HCT116 (cell line): Measurements from ENCODE around the gene KTI12. TPM values are rescaled to one million over a fixed set of nuclear protein-coding genes. Genes with fewer than 3 reads are reported as not detected.

Source experiments
- ATAC-seq: fragments of 200-7000 bp; cut with Tn5 transposase; 2 replicates; pipeline ENCODE4 v1.9.1; 2020; ENCODE audit warnings: mild to moderate bottlenecking, moderate library complexity
- BruUV-seq: library from RNA; stranded (reverse); fragments of 400-500 nt; replicated peaks from 2 replicates; lab custom pipeline; 2021; lab: Mats Ljungman, UMichigan
- CTCF ChIA-PET: fragments of 300-600 bp; sonication (Branson Sonifier 250); formaldehyde crosslinking; loops from one replicate; lab custom pipeline; 2021; ENCODE audit warnings: antibody characterized with exemption; lab: Charles Lee
- POLR2A ChIA-PET: fragments of 300-600, 350-600 bp; sonication (Branson Sonifier 250); formaldehyde crosslinking; loops from one replicate; lab custom pipeline; 2021; ENCODE audit warnings: antibody characterized with exemption; lab: Charles Lee
- RAD21 ChIA-PET, 2 experiments: fragments of 300-600 bp; sonication (Branson Sonifier 250); formaldehyde crosslinking; loops; one replicate each; lab custom pipeline; 2023; ENCODE audit warnings: low total read pairs in 2 of 2; ENCODE audit not compliant: uncharacterized antibody in 2 of 2, unreplicated experiment in 2 of 2, low non-redundant PET in 1 of 2; lab: Charles Lee
- DNase-seq: peaks from one replicate; pipeline ENCODE4 v3.0.0-alpha.2; 2010; ENCODE audit warnings: low read depth, low spot score
- H2AFZ ChIP-seq: fragments of 200-600 bp; shearing (Covaris generic), sonication (generic); 2 replicates; pipeline ENCODE4 v1.6.1; 2017; ENCODE audit warnings: low read depth, mixed run types, mixed read lengths, antibody characterized with exemption, low read length; ENCODE audit not compliant: poor library complexity, severe bottlenecking
- H3K27ac ChIP-seq: 2 replicates; pipeline ENCODE4 v1.5.1; 2012; ENCODE audit warnings: low read depth, low read length
- H3K27me3 ChIP-seq: fragments of 200-600 bp; sonication (generic); 2 replicates; pipeline ENCODE4 v1.6.1; 2016; ENCODE audit warnings: mixed run types, low read length, mixed read lengths; ENCODE audit not compliant: insufficient read depth
- H3K36me3 ChIP-seq, 2 experiments: fragments of 200-500 bp in 1 of 2; fragments of 200-600 bp in 1 of 2; sonication (Bioruptor generic) in 1 of 2; sonication (generic) in 1 of 2; 2 replicates each; pipeline versions ENCODE4 v1.5.1 to v1.6.1; 2014 to 2016; ENCODE audit warnings: low read length in 2 of 2, inconsistent platforms in 1 of 2, mixed read lengths in 1 of 2, mixed run types in 1 of 2; ENCODE audit not compliant: insufficient read depth in 2 of 2, control insufficient read depth in 1 of 2
- H3K4me1 ChIP-seq, 2 experiments: fragments of 200-600 bp in 1 of 2; sonication (generic) in 1 of 2; 2 replicates each; pipeline versions ENCODE4 v1.5.1 to v1.6.1; 2012 to 2017; ENCODE audit warnings: low read length in 2 of 2, inconsistent platforms in 1 of 2, mild to moderate bottlenecking in 1 of 2, mixed read lengths in 1 of 2, mixed run types in 1 of 2, moderate library complexity in 1 of 2; ENCODE audit not compliant: insufficient read depth in 2 of 2, control insufficient read depth in 1 of 2
- H3K4me2 ChIP-seq: fragments of 200-600 bp; sonication (generic); 2 replicates; pipeline ENCODE4 v1.6.1; 2017; ENCODE audit warnings: mixed run types, low read length, mixed read lengths
- H3K4me3 ChIP-seq, 2 experiments: fragments of 200-600 bp in 1 of 2; sonication (generic) in 1 of 2; replicated peaks in 1 of 2; 2 replicates each; pipeline ENCODE4 v1.5.1; 2011 to 2016; ENCODE audit warnings: low read length in 2 of 2, control low read depth in 1 of 2, low read depth in 1 of 2, mild to moderate bottlenecking in 1 of 2, mixed read lengths in 1 of 2, mixed run types in 1 of 2
- H3K79me2 ChIP-seq: fragments of 200-600 bp; sonication (generic); 2 replicates; pipeline ENCODE4 v1.6.1; 2017; ENCODE audit warnings: mild to moderate bottlenecking, mixed run types, low read length, moderate library complexity, mixed read lengths; ENCODE audit not compliant: insufficient read depth
- H3K9ac ChIP-seq: fragments of 200-600 bp; sonication (generic); 2 replicates; pipeline ENCODE4 v1.6.1; 2016; ENCODE audit warnings: low read length, mixed read lengths
- H3K9me2 ChIP-seq: fragments of 200-600 bp; sonication (generic), shearing (Covaris generic); 2 replicates; pipeline ENCODE4 v1.6.1; 2017; ENCODE audit warnings: mixed run types, mild to moderate bottlenecking, moderate library complexity; ENCODE audit not compliant: insufficient read depth
- H3K9me3 ChIP-seq, 2 experiments: fragments of 200-500 bp in 1 of 2; fragments of 200-600 bp in 1 of 2; sonication (Bioruptor generic) in 1 of 2; sonication (generic) in 1 of 2; 2 replicates each; pipeline ENCODE4 v1.6.1; 2014 to 2017; ENCODE audit warnings: low read length in 2 of 2, mixed read lengths in 2 of 2, inconsistent platforms in 1 of 2, low read depth in 1 of 2, mild to moderate bottlenecking in 1 of 2, mixed run types in 1 of 2, moderate library complexity in 1 of 2; ENCODE audit not compliant: control insufficient read depth in 1 of 2, insufficient read depth in 1 of 2
- H4K20me1 ChIP-seq: fragments of 200-600 bp; sonication (generic), shearing (Covaris generic); 2 replicates; pipeline ENCODE4 v1.6.1; 2017; ENCODE audit warnings: mixed run types, mild to moderate bottlenecking, moderate library complexity; ENCODE audit not compliant: insufficient read depth
- ATF3 ChIP-seq: IDR thresholded peaks from 2 replicates; pipeline ENCODE4 v1.6.1; 2012
- CBX3 ChIP-seq: IDR thresholded peaks from 2 replicates; pipeline ENCODE4 v1.6.1; 2012; ENCODE audit warnings: low read depth
- CEBPB ChIP-seq: IDR thresholded peaks from 2 replicates; pipeline ENCODE4 v1.6.1; 2012; ENCODE audit warnings: low read depth
- CTCF ChIP-seq, 3 experiments: fragments of 200-600 bp in 1 of 3; sonication (generic) in 1 of 3; IDR thresholded peaks in 2 of 3; conservative IDR thresholded peaks in 1 of 3; 2 replicates each; pipeline ENCODE4 v1.5.1; 2012 to 2017; ENCODE audit warnings: low read depth in 2 of 3, low read length in 2 of 3, antibody characterized with exemption in 1 of 3, borderline replicate concordance in 1 of 3, control low read depth in 1 of 3, mild to moderate bottlenecking in 1 of 3, mixed read lengths in 1 of 3, mixed run types in 1 of 3, moderate library complexity in 1 of 3; ENCODE audit not compliant: insufficient read depth in 1 of 3
- EGR1 ChIP-seq: IDR thresholded peaks from 2 replicates; pipeline ENCODE4 v1.6.1; 2012; ENCODE audit warnings: low read depth
- EZH2 ChIP-seq: fragments of 200-600 bp; sonication (generic); IDR thresholded peaks from 2 replicates; pipeline ENCODE4 v1.6.1; 2017; ENCODE audit warnings: antibody characterized with exemption, mixed run types
- EZH2phosphoT487 ChIP-seq: fragments of 200-600 bp; IDR thresholded peaks from 2 replicates; pipeline ENCODE4 v1.6.1; 2018; ENCODE audit warnings: antibody characterized with exemption, borderline replicate concordance
- FOSL1 ChIP-seq: IDR thresholded peaks from 2 replicates; pipeline ENCODE4 v1.6.1; 2012; ENCODE audit warnings: low read depth
- JUND ChIP-seq: IDR thresholded peaks from 2 replicates; pipeline ENCODE4 v1.6.1; 2012
- POLR2A ChIP-seq: IDR thresholded peaks from 2 replicates; pipeline ENCODE4 v1.7.0; 2011; ENCODE audit warnings: borderline replicate concordance; ENCODE audit not compliant: insufficient read depth, insufficient read length; ENCODE audit errors: extremely low read depth
- POLR2AphosphoS5 ChIP-seq: IDR thresholded peaks from 2 replicates; pipeline ENCODE4 v1.6.1; 2011; ENCODE audit warnings: mild to moderate bottlenecking, low read depth, low read length, moderate library complexity
- RAD21 ChIP-seq: IDR thresholded peaks from 2 replicates; pipeline ENCODE4 v1.6.1; 2012; ENCODE audit warnings: low read depth, mild to moderate bottlenecking
- REST ChIP-seq: IDR thresholded peaks from 2 replicates; pipeline ENCODE4 v1.6.1; 2012; ENCODE audit warnings: low read depth
- SIN3A ChIP-seq: IDR thresholded peaks from 2 replicates; pipeline ENCODE4 v1.6.1; 2012; ENCODE audit warnings: low read depth
- SP1 ChIP-seq: IDR thresholded peaks from 2 replicates; pipeline ENCODE4 v1.6.1; 2012; ENCODE audit warnings: low read depth
- SRF ChIP-seq: IDR thresholded peaks from 2 replicates; pipeline ENCODE4 v1.6.1; 2012; ENCODE audit warnings: low read depth
- TCF7L2 ChIP-seq: IDR thresholded peaks from 2 replicates; pipeline ENCODE4 v1.7.0; 2011; ENCODE audit warnings: borderline replicate concordance, inconsistent platforms; ENCODE audit not compliant: insufficient read depth, insufficient read length; ENCODE audit errors: extremely low read depth
- YY1 ChIP-seq: IDR thresholded peaks from 2 replicates; pipeline ENCODE4 v1.6.1; 2011; ENCODE audit warnings: low read length, low read depth, moderate library complexity, mild to moderate bottlenecking; ENCODE audit not compliant: insufficient replicate concordance; ENCODE audit errors: extremely low read depth
- ZFX ChIP-seq: fragments of 450-650 bp; IDR thresholded peaks from 2 replicates; pipeline ENCODE4 v1.6.1; 2017
- intact Hi-C: fragments of 100-400 bp; cut with micrococcal nuclease; formaldehyde crosslinking; loops from 2 replicates; pipeline ENCODE4 v1.10.0; 2022
- total RNA-seq: library from RNA; stranded (reverse); gene quantifications from one replicate; pipeline ENCODE4 v1.2.1, GENCODE V29; 2021; ENCODE audit not compliant: unreplicated experiment

KTI12 gene
- total RNA-seq, 1 experiment from 2014 or later = 8.2 TPM

- POLR2A ChIA-PET = interaction anchor here (1.5 kb wide), 1 partner anchor 21 kb away, joined by 9 read pairs; no protein-coding TSS in a partner anchor
- Histone ChIP-seq H3K9ac (peak within 1 kb of the TSS; percentile 92), H3K27ac (peak within 1 kb of the TSS; percentile 80), H3K9me3 (no peaks in the 10 kb centered on the region), H4K20me1 (no peaks in the 10 kb centered on the region), H3K79me2 (peaks cover 85% of the 10 kb centered on the region), H2AFZ (peak within 1 kb of the TSS; percentile 55), H3K9me2 (no peaks in the 10 kb centered on the region), H3K4me3 (peak within 1 kb of the TSS; percentile 69 to 96), H3K4me2 (peak within 1 kb of the TSS; percentile 87), H3K27me3 (no peaks in the 10 kb centered on the region), H3K4me1 (peaks cover 10 to 31% of the 10 kb centered on the region in 2 experiments), H3K36me3 (peaks cover 11 to 24% of the 10 kb centered on the region in 2 experiments; a peak in 3 of 4 replicates)
- CTCF ChIA-PET = no interaction called here
- no TSS peak for BruUV-seq
- intact Hi-C loops = no loop called here
- RAD21 ChIA-PET = interaction anchor here in 1 of 2 experiments (0.7 kb wide), 1 partner anchor 293 kb away, joined by 3 read pairs; no protein-coding TSS in a partner anchor
- DNase-seq (peak; percentile 83), ATAC-seq (peak; percentile 92)
- TF ChIP-seq TCF7L2 (no peak), REST (no peak), ZFX (peak; percentile 76), CEBPB (no peak), POLR2AphosphoS5 (peak; percentile 89), JUND (no peak), SIN3A (peak; percentile 85), YY1 (peak; percentile 88), POLR2A (peak; percentile 63), EZH2 (no peak), CBX3 (0 out of 2 replicates have a peak, but pooled peaks have one; percentile 39), ATF3 (no peak), CTCF (IDR thresholded peaks at IDR 0.05 in 2 of 3, conservative IDR thresholded peaks at IDR 0.05 in 1 of 3; ENCODE audit: borderline replicate concordance in 1 of 3, insufficient read depth in 1 of 3, low read depth in 2 of 3, low read length in 2 of 3) (no peak), RAD21 (no peak), FOSL1 (no peak), EZH2phosphoT487 (no peak), SP1 (peak; percentile 70), SRF (no peak), EGR1 (peak; percentile 99)
These were observed 22.7 kb upstream of the KTI12 start, which contains the start of gene BTF3L4 for GRCh38 chr1:52056163-52056936. BTF3L4 (plus strand) TSS chr1:52056295; CDS start chr1:52059848, 3,553 bp downstream.
